NT2/D1 (cell line): ENCODE measurements around the gene LGALS9B.
"Not testable (repeated sequence)": the region's sequence is repeated elsewhere in the genome, so short reads cannot be mapped to it uniquely, and the experiment has no call there.

ENCODE experiments used
- YY1 ChIP-seq: IDR thresholded peaks from 2 replicates; pipeline ENCODE4 v1.6.1; 2011; ENCODE audit not compliant: insufficient read length, insufficient read depth
- ZNF274 ChIP-seq: IDR thresholded peaks from 2 replicates; pipeline ENCODE4 v1.6.1; 2011; ENCODE audit warnings: mild to moderate bottlenecking, low read depth, low read length

DNA sequence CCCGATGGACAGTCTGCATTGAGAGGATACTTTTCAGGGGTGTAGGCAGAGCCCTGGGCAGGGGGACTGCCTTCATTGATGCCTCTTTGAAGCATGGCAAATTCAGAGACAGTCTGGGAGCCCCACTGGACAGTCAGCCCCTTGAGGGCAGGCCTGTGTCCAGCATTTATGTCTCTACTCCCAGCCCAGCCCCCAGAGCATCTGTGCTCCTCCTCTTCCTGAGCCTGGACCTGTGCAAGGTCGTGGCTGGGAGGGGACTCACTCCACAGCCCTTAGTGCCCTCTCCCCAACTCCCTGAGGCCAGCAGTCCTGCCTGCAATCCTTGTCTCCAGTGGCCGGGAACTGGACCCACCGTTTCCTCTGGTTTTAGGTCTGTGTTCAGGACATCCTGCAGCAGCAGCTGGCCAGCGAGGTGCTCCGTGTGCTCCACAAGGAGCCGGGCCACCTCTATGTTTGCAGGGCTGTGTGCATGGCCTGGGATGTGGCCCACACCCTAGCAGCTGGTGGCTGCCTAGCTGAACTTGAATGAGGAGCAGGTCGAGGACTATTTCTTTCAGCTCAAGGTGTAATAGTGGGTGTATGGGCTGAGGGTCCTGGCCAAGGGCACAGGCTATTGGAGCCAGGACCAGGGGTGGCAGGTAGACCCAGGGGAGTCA lies 22.6 kb downstream of the LGALS9B start:
- TF ChIP-seq YY1, ZNF274: not testable (repeated sequence)
